ENCODE data around the gene PAK1IP1.

GRCh38 chr6:10659699-10660348 is 34.9 kb upstream of the PAK1IP1 start:
- TF ChIP-seq CTCF (IDR thresholded peaks at IDR 0.05; ENCODE audit: low read depth, low read length, poor library complexity, severe bottlenecking) (no peak), EZH2phosphoT487 (IDR thresholded peaks at IDR 0.05; ENCODE audit: borderline replicate concordance, low read length) (no peak)
